Osteocyte (in vitro differentiated cells): ENCODE measurements around the gene DPYD. TPM values are rescaled to one million over a fixed set of nuclear protein-coding genes. Genes with fewer than 3 reads are reported as not detected.
A peak's percentile ranks its signal among the peaks of the same experiment; 100 is the strongest.

ENCODE experiments used
- DNase-seq: peaks from one replicate; pipeline ENCODE4 v3.0.0; 2021; ENCODE audit warnings: mixed read lengths; ENCODE audit not compliant: unreplicated experiment; ENCODE audit errors: extremely low spot score
- H3K27ac Mint-ChIP-seq: one replicate; pipeline ENCODE4 v1.8.0; 2021; ENCODE audit warnings: mild to moderate bottlenecking, mixed read lengths; ENCODE audit not compliant: unreplicated experiment
- H3K27me3 Mint-ChIP-seq: one replicate; pipeline ENCODE4 v1.8.0; 2021; ENCODE audit warnings: mixed read lengths; ENCODE audit not compliant: unreplicated experiment
- H3K36me3 Mint-ChIP-seq: one replicate; pipeline ENCODE4 v1.8.0; 2021; ENCODE audit warnings: mixed read lengths; ENCODE audit not compliant: unreplicated experiment
- H3K4me1 Mint-ChIP-seq: one replicate; pipeline ENCODE4 v1.8.0; 2021; ENCODE audit warnings: mixed read lengths; ENCODE audit not compliant: unreplicated experiment
- H3K4me3 Mint-ChIP-seq: one replicate; pipeline ENCODE4 v1.8.0; 2021; ENCODE audit warnings: mild to moderate bottlenecking, moderate library complexity, mixed read lengths; ENCODE audit not compliant: unreplicated experiment
- H3K9me3 Mint-ChIP-seq: one replicate; pipeline ENCODE4 v1.8.0; 2021; ENCODE audit warnings: mixed read lengths; ENCODE audit not compliant: unreplicated experiment
- total RNA-seq: library from RNA; stranded (reverse); gene quantifications from 2 replicates; pipeline ENCODE4 v1.2.1, GENCODE V29; 2021
- TF ChIP-seq, protein P1 (sequence below): fragments of 200-600 bp; sonication (generic); IDR thresholded peaks from 2 replicates; pipeline ENCODE4 v1.5.0; 2021; ENCODE audit warnings: antibody characterized with exemption, mild to moderate bottlenecking, moderate library complexity

The DPYD gene
- total RNA-seq, 1 donor from 2014 or later = 44.0 TPM

GRCh38 chr1:97088391-97088790 is 832.4 kb downstream of the DPYD start:
- peak overlapping the region; percentile 52 for H3K27ac Mint-ChIP-seq
- peaks cover 10% of the 10 kb centered on the region for H3K36me3 Mint-ChIP-seq
- DNase-seq = no peak
- no peaks in the 10 kb centered on the region for H3K27me3 Mint-ChIP-seq
- H3K4me3 Mint-ChIP-seq = no peak overlapping the region
- peaks cover 25% of the 10 kb centered on the region for H3K4me1 Mint-ChIP-seq
- TF ChIP-seq, protein P1, sequence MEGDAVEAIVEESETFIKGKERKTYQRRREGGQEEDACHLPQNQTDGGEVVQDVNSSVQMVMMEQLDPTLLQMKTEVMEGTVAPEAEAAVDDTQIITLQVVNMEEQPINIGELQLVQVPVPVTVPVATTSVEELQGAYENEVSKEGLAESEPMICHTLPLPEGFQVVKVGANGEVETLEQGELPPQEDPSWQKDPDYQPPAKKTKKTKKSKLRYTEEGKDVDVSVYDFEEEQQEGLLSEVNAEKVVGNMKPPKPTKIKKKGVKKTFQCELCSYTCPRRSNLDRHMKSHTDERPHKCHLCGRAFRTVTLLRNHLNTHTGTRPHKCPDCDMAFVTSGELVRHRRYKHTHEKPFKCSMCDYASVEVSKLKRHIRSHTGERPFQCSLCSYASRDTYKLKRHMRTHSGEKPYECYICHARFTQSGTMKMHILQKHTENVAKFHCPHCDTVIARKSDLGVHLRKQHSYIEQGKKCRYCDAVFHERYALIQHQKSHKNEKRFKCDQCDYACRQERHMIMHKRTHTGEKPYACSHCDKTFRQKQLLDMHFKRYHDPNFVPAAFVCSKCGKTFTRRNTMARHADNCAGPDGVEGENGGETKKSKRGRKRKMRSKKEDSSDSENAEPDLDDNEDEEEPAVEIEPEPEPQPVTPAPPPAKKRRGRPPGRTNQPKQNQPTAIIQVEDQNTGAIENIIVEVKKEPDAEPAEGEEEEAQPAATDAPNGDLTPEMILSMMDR = no peak
- H3K9me3 Mint-ChIP-seq = no peaks in the 10 kb centered on the region

GRCh38 chr1:97084546-97084945 is 836.3 kb downstream of the DPYD start:
- Mint-ChIP-seq H3K9me3 (no peaks in the 10 kb centered on the region), H3K27ac (no peak overlapping the region), H3K4me1 (peaks cover 16% of the 10 kb centered on the region), H3K4me3 (no peak overlapping the region), H3K27me3 (no peaks in the 10 kb centered on the region), H3K36me3 (peaks cover 8% of the 10 kb centered on the region)
- TF ChIP-seq, protein P1 = no peak
- no peak for DNase-seq

- H3K4me3 Mint-ChIP-seq = no peak overlapping the region
- H3K4me1 Mint-ChIP-seq = peaks cover 7% of the 10 kb centered on the region
- no peaks in the 10 kb centered on the region for H3K27me3 Mint-ChIP-seq
- no peak for DNase-seq
- no peak overlapping the region for H3K27ac Mint-ChIP-seq
- no peaks in the 10 kb centered on the region for H3K9me3 Mint-ChIP-seq
- TF ChIP-seq, protein P1 = no peak
- peaks cover 14% of the 10 kb centered on the region for H3K36me3 Mint-ChIP-seq
Measured at GRCh38 chr1:97082160-97082848, 838.5 kb downstream of the DPYD start.

DNA sequence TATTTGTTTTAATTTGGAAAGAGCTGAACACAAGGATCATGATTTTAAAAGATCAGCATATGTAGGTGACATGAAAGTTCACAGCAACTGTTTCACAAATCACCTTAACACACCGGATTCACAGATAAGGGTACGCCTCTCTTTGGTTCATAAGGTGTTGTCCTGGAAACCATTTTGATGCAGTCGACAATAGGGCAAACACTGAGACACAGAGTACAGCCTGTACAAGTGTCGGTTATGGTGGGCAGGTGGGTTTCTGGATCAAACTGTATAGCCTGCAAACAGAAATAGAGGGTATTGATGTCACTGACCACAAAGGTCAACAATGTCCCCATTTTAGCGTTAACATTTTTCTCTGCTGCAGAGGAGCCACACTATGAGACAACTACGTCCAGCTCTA is 842.0 kb downstream of the DPYD start:
- no peak for DNase-seq
- no peaks in the 10 kb centered on the region for H3K9me3 Mint-ChIP-seq
- TF ChIP-seq, protein P1 = no peak
- H3K36me3 Mint-ChIP-seq = peaks cover 17% of the 10 kb centered on the region
- no peak overlapping the region for H3K4me3 Mint-ChIP-seq
- peaks cover 11% of the 10 kb centered on the region for H3K4me1 Mint-ChIP-seq
- H3K27me3 Mint-ChIP-seq = no peaks in the 10 kb centered on the region
- H3K27ac Mint-ChIP-seq = no peak overlapping the region

GRCh38 chr1:97077221-97077620 is 843.6 kb downstream of the DPYD start:
- DNase-seq = no peak

More at GRCh38 chr1:97077221-97077620, 843.6 kb downstream of the DPYD start:
- Mint-ChIP-seq H3K4me1 (peaks cover 11% of the 10 kb centered on the region), H3K27me3 (no peaks in the 10 kb centered on the region), H3K4me3 (no peak overlapping the region), H3K27ac (no peak overlapping the region), H3K36me3 (peaks cover 13% of the 10 kb centered on the region), H3K9me3 (no peaks in the 10 kb centered on the region)
- TF ChIP-seq, protein P1 = no peak
